HG03066 (cell line): Measurements from ENCODE around the gene PDRG1.
"Not testable (repeated sequence)": the region's sequence is repeated elsewhere in the genome, so short reads cannot be mapped to it uniquely, and the experiment has no call there.

Source experiments
- ATAC-seq: cut with Tn5 transposase; IDR thresholded peaks from one replicate; pipeline ENCODE4 v1.9.1; 2021; ENCODE audit warnings: low read depth; ENCODE audit not compliant: unreplicated experiment

The PDRG1 gene

DNA sequence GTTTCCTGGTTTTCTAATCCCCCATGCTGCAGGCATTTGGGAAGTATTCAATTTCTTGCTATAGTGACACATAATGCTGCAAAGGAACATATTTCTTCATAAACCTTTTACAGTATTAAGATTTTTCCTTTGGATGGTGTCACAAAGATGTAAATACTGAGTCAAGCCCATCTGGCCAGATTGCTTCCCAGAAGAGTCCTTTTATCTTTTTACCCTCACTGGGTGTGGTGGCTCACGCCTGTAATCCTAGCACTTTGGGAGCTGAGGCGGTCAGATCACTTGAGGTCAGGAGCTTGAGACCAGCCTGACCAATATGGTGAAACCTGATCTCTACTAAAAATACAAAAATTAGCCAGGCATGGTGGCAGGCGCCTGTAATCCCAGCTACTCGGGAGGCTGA lies 22.2 kb downstream of the PDRG1 start:
- ATAC-seq: not testable (repeated sequence)

DNA sequence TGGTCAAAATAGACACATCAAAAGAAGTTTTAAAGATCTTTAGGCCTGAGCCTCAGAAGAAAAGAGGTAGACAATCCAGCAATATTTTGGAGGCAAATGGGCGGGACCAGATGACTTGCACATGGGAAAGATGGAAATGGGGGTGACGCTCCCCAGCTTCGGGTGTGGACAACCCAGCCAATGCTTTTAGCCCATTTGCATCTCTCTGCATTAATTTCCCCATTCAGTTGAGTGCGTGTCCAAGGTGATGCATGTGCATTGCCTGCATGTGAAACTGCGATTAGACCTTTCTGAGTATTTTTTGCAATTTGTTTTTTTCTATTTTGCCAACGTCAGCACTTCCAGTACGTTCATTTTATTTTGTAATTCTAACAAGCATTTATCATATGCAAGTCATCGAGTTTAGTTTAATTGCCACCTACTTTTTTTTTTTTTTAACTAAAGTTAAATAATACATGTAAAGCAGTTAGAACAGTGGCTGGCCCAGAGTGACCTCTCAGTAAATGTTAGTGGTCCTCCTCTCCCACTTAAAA lies 24.2 kb downstream of the PDRG1 start:
- ATAC-seq: no peak

DNA sequence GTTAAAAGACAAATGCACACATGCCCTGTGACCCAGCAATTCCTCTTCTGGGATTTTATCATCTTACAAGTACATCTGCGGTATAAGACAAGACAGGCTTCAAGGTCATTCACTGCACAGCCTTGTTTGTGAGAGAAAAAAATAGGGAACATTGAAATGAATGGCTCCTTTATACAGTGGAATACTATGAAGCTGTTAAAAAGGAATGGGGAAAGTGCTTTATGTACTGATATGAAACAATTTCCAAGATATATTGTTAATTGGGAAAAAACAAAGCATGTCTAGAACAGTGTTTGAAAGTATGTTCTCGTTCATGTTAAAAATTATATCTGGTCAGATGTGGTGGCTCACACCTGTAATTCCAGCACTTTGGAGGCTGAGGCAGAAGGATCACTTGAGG lies 25.4 kb downstream of the PDRG1 start:
- no peak for ATAC-seq

DNA sequence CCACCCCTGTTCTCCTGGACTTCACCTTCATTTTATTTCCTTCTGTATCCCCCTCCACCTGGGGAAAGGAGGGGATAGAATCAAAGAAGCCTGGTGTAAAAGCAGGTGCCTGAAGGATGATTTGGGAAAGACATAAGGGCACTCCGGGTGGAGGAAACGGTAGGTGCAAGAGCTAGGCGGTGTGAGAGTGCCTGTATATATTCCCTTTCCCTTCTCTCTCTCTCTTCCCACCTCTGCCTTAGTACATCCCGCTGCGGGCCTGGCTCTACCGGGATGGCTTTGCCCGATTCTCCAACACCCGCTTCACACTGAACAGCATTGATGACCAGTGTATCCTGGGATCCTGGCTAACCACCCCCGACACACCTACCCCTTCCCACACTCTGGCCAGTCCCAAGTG lies 26.2 kb downstream of the PDRG1 start:
- no peak for ATAC-seq

DNA sequence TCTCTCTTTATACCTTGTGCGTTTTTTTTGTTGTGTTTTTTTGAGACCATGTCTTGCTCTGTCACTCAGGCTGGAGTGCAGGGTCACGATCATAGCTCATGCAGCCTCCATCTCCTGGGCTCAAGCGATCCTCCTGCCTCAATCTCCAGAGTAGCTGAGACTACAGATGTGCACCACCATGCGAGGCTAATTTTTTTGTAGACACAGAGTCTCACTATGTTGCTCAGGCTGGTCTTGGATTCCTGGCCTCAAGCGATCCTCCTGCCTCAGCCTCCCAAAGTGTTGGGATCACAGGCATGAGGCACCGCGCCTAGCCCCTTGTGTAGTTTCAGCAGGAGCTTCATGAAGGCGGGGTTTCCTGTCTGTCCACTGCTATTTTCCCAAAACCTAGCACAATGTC lies 27.3 kb downstream of the PDRG1 start:
- ATAC-seq: no peak

DNA sequence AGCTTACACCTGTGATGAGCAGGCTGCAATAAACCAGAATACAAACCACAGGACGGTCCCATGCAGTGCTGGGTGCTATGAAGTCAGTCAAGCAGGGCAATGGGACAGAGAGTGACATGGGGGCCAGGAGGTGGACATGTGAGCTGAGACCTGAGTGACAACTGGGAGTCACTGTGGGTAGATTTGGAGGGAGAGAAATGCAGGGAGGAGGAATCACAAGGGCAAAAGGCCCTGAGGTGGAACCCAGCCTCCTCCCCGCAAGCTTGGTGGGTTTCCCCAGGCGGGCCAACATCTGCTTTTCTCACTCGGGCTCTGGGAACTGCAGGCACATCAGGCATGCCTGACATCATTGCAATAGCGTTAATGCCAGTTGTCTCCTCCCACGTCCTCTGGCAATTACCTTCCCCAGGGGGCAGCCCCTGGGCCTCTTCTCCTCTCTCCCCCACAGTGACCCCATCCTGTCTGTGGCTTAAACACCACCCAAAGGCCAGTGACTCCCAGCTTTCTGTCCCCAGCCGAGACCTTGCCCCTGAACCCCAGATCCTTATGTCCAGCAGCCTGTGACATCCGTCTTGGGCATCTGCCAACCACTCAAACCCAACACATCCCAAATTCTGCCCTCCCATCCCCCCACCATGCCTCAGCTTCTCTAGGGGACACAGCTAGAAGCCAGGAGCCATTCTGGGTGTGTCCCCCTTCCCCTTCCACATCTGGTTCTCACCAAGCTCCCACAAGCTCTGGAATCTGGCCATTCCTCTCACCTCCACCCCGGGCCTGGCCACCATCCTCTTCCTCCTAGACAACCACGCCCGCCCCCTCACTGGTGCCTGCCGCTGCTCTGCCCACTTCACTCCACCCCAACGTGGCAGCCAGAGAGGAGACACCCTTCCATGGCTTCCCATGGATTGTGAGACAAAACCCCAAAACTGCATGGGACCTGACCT lies 28.2 kb downstream of the PDRG1 start:
- ATAC-seq: peak; percentile 63

DNA sequence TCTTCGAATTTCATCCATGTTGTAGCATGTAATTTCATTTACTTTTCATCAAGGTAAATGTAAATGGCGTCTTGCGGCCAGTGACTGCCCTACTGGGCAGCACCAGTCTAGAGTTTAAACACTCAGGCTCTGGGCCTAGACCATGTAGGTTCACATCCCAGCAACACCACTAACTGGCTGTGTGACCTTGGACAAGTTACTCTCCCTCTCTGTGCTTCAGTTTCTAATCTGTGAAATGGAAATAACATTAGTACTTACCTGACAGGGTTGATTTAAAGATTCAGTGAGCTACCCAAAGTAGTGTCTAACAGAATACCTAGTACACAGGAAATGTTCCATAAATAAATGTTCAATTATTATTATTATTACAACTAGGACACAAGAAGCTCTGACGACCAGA lies 29.3 kb downstream of the PDRG1 start:
- no peak for ATAC-seq

DNA sequence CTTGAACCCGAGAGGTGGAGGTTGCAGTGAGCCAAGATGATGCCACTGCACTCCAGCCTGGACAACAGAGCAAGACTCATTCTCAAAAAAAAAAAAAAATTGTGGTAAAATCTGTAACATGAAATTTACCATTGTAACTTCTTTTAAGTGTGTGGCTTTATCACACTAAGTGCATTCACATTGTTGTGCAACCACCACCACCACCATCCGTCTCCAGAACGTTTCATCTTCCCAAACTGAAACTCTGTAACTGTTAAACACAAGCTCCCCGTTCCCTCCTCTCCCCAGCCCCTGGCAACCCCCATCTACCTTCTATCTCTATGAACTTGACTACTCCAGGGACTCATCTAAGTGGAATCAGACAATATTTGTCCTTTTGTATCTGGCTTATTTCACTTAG lies 29.7 kb downstream of the PDRG1 start:
- ATAC-seq: no peak

DNA sequence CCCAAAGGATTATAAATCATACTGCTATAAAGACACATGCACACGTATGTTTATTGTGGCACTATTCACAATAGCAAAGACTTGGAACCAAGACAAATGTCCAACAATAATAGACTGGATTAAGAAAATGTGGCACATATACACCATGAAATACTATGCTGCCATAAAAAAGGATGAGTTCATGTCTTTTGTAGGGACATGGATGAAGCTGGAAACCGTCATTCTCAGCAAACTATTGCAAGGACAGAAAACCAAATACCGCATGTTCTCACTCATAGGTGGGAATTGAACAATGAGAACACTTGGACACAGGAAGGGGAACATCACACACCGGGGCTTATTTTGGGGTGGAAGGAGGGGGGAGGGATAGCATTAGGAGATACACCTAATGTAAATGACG lies 30.4 kb downstream of the PDRG1 start:
- not testable (repeated sequence) for ATAC-seq

DNA sequence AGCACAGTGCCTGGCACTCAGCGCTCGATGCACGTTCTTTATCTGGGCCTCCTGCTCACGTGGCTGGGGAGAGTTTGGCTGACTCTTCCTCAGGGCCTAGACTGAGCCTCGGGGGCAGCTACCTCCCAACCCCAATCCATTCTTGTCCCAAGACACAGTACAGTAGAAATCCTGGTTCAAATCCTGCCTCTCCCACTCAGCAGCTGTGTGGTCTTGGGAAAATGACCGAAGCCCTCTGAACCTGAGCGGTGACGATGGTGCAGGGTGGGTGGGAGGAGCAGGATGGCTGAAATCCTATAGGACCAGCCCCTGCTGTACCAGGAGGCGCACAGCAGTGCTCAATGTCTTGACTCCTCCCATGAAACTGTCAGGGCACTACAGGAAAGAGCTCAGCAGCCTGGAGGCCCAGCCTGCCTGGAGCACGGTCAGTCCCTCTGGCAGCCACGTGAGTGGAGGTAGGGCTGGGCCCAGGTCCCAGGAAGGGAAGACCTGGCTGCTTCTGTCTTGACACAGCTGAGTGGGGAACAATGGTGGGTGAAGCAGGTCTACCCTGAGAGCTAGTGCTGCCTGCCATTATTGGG lies 31.5 kb downstream of the PDRG1 start:
- ATAC-seq: no peak

DNA sequence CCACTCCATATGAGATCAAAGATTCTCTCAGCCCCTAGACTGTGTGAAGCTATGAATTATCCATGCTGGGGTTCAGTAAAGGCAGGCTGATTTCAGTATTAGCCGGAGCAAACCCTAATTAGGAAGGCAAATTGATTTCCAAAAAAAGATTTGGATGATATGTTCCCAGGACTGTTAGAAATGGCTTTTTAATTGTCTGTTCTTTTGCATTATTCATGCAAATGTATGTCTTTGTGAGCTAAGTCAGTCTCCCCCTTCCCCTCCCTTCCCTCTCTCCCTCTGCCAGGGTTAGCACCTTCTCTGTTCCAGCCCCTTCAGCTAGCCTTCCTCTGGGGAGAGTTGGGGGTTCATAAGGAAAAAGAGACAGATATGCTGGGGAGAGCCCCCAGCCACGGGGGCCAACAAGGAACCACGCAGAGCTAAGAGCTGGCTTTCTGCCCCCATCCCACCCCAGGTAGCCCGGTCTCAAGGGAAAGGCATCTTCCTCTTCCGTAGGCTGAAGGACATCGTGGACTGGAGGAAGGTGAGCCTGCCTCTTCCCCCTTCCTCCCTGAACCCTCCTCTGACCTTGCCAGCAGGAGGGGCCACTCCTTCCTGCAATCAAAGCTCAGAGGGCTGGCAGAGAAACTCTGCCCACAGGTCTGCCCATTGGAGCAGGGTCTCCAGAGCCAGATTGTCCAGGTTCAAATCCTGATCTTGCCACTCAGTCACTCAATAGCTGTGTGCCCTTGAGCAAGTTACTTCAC lies 32.3 kb downstream of the PDRG1 start:
- ATAC-seq: no peak

DNA sequence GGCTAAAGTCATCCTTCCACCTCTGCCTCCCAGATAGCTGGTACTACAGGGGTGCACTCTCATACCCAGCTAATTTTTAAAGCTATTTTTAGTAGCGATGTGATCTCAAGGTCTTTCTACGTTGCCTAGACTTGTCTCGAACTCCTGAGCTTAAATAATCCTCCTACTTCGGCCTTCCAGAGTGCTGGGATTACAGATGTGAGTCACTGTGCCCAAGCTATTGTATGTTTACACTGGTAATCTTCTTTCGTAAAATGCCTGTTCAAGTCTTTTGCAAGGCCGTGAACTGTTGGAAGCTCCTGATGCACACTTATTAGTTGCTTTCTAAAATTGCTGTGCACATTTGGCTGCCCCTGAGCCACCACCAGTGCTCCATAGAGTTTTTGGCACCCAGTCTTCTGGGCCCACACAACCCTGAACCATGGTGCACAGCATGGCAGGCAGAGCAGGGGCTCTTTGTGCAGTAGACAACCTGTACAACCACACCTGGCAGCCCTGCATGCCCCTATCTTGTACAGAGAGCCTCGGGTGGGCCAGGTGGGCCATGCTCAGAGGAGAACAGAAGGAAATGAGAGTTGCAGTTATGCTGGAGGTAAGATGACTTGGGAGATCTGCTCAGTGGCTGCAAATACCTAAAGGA lies 33.3 kb downstream of the PDRG1 start:
- no peak for ATAC-seq

DNA sequence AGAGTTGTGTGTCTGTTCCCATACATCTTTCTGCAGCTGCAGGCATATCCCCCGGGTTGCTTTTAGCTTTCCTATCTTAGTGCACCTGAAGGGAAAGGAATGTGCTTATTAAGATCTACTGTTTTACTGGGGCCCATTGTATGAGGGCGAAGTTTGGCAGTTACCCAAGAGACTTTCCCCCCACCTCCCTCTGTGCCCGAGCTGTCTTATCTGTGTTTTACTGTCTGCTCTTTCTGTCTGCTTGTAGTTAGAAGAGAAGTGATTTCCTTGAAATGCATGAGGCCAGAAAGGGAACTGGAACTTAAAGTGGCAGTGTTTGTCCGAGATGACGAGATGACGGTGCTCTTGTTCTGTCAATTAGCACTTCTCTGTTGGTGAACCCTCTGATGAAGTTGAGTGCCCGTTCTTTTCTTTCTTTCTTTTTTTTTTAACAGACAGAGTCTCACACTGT lies 33.9 kb downstream of the PDRG1 start:
- ATAC-seq: not testable (repeated sequence)

DNA sequence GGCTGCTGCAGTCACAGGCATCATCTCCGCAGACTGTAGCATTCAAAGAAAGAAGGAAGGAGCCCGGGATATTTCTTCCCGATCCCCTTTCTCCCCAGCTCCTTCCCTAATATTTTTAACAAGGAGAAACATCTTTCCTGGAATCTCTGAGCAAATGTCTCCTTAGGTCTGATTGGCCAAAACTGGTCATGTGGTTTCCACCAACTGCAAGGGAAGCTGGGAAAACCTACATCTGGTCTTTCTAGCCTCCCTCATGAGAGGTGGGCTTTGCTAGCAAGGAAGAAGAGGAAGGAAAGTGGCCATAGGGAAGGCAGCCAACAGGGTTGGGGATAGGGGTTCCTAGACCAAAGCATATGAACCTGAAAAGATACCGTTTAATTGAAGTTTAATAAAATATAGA lies 35.1 kb downstream of the PDRG1 start:
- ATAC-seq: no peak

DNA sequence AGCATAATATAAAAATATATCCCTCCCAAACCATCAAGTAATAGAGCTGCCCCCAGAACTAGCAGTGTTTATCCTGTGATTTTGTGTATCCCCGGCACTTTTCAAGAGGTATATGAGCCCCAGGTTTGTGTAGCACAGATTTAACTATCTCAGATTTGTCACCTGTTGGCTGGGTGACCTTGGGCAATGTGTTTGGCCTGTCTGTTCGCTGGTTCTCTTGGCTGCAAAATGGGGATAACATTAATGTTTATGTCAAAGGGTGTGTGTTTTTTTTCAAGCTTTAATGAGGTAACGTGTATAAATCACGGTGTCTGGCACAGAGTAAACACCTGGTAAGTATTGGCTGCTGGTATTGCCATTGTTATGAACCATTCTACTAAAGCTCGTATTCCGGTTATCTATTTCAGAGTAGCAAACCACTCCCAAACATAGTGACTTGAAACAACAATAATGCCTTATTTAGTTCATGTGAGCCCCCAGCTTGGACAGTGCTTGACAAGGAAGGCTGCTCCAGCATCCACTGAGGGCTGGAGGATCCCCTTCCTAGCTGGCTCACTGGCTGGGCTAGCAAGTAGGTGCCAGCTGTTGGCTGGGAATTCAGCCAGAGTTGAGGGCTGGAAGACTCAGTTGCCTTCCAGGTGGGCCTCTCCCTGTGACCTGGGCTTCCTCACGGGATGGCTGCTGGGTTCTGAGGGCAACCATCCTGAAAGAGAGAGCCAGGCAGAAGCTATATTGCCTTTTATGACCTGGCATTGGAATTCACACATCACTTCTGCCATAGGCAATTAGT lies 36.2 kb downstream of the PDRG1 start:
- no peak for ATAC-seq

DNA sequence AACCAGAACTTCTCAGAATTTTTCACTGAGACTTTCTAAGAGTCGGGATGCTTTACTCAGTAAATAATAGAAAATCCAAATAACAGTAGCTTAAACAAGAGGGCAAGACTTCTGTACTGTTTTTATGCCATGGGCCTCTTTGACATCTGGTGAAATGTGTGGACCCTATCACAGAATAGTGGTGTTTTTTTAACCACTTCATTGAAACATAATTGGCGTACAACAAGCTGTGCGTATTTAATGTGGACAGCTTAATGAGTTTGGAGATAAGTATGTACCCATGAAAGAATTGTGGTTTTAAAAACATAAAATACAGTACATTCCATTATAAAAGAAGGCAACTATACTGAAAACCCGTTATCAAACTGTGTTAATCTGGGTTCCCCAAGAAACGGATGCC lies 37.7 kb downstream of the PDRG1 start:
- ATAC-seq: no peak

DNA sequence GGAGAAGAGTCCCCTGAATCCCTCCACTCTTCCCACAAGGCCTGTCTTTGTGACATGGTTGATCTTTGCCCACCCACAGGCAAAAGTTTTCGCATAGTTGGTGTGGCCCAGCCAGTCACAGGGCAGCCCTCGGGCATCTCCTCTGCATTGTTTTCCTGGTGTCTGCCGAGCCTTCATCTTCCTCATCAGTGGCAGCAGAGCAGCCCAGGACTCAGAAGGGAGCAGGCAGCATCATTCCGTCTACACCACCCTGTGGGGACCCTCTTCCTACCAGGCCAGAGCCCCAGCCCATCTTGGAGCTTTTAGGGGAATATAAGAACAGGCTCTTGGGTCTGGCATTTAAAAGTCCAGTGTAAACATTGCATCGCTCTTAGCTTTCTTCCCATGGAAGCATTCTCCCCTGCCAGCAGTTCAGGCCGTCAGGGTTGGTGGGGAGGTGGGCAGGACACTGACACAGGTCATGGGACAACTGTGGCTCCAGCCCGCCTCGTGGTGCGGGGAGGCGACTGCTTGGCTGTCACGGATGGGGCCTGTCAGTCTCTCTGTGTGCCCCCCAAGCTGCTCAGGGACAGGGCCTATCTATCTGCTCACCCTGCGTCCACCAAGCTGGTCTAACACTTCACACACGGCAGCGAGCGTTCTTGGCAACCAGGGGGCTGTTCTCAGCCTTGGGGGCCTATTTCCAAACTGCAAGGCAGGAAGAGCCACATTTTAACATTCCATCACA lies 38.3 kb downstream of the PDRG1 start:
- no peak for ATAC-seq

DNA sequence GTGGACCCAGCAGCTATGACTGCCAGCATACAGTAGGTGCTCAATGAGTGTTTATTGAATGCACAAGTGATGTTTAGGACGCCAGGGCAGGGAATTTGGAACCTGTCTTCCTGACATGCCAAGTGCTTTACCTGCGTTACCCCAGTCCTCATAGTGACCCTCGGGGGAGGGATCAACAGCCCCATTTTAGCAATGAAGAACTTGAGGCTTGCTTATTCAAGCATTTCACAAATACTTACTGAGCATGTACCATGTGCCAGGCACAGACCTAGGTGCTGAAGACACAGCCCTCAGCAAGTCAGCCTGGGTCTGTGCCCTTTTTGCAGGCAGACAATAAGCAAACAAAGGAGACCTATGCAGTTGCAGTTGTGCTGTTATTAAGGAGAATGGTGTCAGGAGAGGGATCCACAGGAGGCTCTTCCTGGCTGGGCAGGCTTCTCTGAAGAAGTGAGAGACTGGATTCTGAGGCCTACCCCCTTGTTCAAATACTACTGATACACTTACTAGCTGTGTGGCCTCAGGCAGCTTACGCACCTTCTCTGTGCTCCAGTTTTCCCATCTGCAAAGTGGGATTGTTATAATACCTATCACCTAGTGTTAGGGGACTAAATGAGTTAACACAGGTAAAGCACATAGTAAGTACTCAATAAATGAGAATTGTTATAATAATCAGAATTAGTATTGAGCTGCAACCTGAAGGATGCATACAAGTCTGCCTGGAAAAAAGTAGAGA lies 41.6 kb downstream of the PDRG1 start:
- ATAC-seq: no peak
